Measurements from ENCODE around the gene DPM1.

DPM1 gene

GRCh38 chr20:50958615-50959542 is 547 bp upstream of the DPM1 start, which contains the start of gene MOCS3:
MOCS3 (plus strand) TSS chr20:50958818; CDS start chr20:50958843, 25 bp downstream.
- H2BK15ac ChIP-seq (ENCODE audit: low read depth, poor library complexity, severe bottlenecking), result peak within 1 kb of the TSS; percentile 64
- H3K79me1 ChIP-seq (replicated peaks; ENCODE audit: low read length, poor library complexity, severe bottlenecking), result peaks cover 21% of the 10 kb centered on the region
- peak within 1 kb of the TSS in 1 of 2 experiments; percentile 83 for H3K14ac ChIP-seq (ENCODE audit: low read length in 2 of 2)
- H3K23ac ChIP-seq (ENCODE audit: low read length in 2 of 2), result peak within 1 kb of the TSS; percentile 85 to 99
- H3K27ac ChIP-seq (ENCODE audit: low read length, poor library complexity, severe bottlenecking), result peak within 1 kb of the TSS; percentile 70
- H2BK5ac ChIP-seq (ENCODE audit: low read depth, low read length, poor library complexity, severe bottlenecking), result peak within 1 kb of the TSS; percentile 53
- H4K8ac ChIP-seq (ENCODE audit: low read length), result peak within 1 kb of the TSS; percentile 96
- H3K9me3 ChIP-seq (ENCODE audit: control insufficient read depth, low read length), result peaks cover 6% of the 10 kb centered on the region
- no peak within 1 kb of the TSS for H2BK12ac ChIP-seq (ENCODE audit: low read length in 2 of 2)
- peaks cover 17% of the 10 kb centered on the region for H3K4me1 ChIP-seq (ENCODE audit: control insufficient read depth, insufficient read depth, low read depth, low read length)
- WGBS, result 10% methylated on average over 63 of the region's 67 CpGs
- no peaks in the 10 kb centered on the region for H3K27me3 ChIP-seq (ENCODE audit: control insufficient read depth in 1 of 2, insufficient read depth in 1 of 2, low read length in 2 of 2)
- H2AFZ ChIP-seq (ENCODE audit: low read depth, low read length), result peak within 1 kb of the TSS; percentile 83
- H3K4me2 ChIP-seq (ENCODE audit: low read length, poor library complexity, severe bottlenecking), result peak within 1 kb of the TSS; percentile 98
- peak within 1 kb of the TSS; percentile 73 for H4K91ac ChIP-seq (ENCODE audit: low read length)
- H3K18ac ChIP-seq (ENCODE audit: low read depth in 1 of 2, low read length in 2 of 2), result peak within 1 kb of the TSS; percentile 67 to 92
- H3K4me3 ChIP-seq (ENCODE audit: insufficient read depth in 1 of 2, low read depth in 1 of 2, low read length in 2 of 2), result peak within 1 kb of the TSS; percentile 95 to 97
- DNase-seq, result peak; percentile 97
- H3K4ac ChIP-seq (ENCODE audit: low read depth in 1 of 2, low read length in 2 of 2), result peak within 1 kb of the TSS; percentile 89 to 96
- peaks cover 0 to 42% of the 10 kb centered on the region in 2 experiments for H3K36me3 ChIP-seq (ENCODE audit: control insufficient read depth in 1 of 2, insufficient read depth in 2 of 2, low read depth in 1 of 2, low read length in 2 of 2)
- H3K9ac ChIP-seq (ENCODE audit: low read length), result peak within 1 kb of the TSS; percentile 97
- no peak within 1 kb of the TSS for H2BK120ac ChIP-seq (ENCODE audit: low read depth, low read length)
- H2AK5ac ChIP-seq (ENCODE audit: low read length, severe bottlenecking), result no peak within 1 kb of the TSS

- no peak overlapping the region for H2AK5ac ChIP-seq (ENCODE audit: low read length, severe bottlenecking)
- H2BK12ac ChIP-seq (ENCODE audit: low read length in 2 of 2), result no peak overlapping the region
- H3K79me1 ChIP-seq (replicated peaks; ENCODE audit: low read length, poor library complexity, severe bottlenecking), result peaks cover 23% of the 10 kb centered on the region
- H2AFZ ChIP-seq (ENCODE audit: low read depth, low read length), result no peak overlapping the region
- H3K23ac ChIP-seq (ENCODE audit: low read length in 2 of 2), result no peak overlapping the region
- H3K27ac ChIP-seq (ENCODE audit: low read length, poor library complexity, severe bottlenecking), result no peak overlapping the region
- H4K8ac ChIP-seq (ENCODE audit: low read length), result no peak overlapping the region
- no peak overlapping the region for H3K18ac ChIP-seq (ENCODE audit: low read depth in 1 of 2, low read length in 2 of 2)
- DNase-seq, result peak; percentile 51
- no peak overlapping the region for H2BK120ac ChIP-seq (ENCODE audit: low read depth, low read length)
- peak overlapping the region in 1 of 2 experiments; percentile 97 for H3K4me3 ChIP-seq (ENCODE audit: insufficient read depth in 1 of 2, low read depth in 1 of 2, low read length in 2 of 2)
- H3K36me3 ChIP-seq (ENCODE audit: control insufficient read depth in 1 of 2, insufficient read depth in 2 of 2, low read depth in 1 of 2, low read length in 2 of 2), result peaks cover 0 to 52% of the 10 kb centered on the region in 2 experiments
- peak overlapping the region; percentile 72 for H3K4me2 ChIP-seq (ENCODE audit: low read length, poor library complexity, severe bottlenecking)
- H3K9me3 ChIP-seq (ENCODE audit: control insufficient read depth, low read length), result peaks cover 6% of the 10 kb centered on the region
- peaks cover 17% of the 10 kb centered on the region for H3K4me1 ChIP-seq (ENCODE audit: control insufficient read depth, insufficient read depth, low read depth, low read length)
- WGBS, result 23% methylated on average over 6 of the region's 7 CpGs
- H3K27me3 ChIP-seq (ENCODE audit: control insufficient read depth in 1 of 2, insufficient read depth in 1 of 2, low read length in 2 of 2), result no peaks in the 10 kb centered on the region
- no peak overlapping the region for H3K4ac ChIP-seq (ENCODE audit: low read depth in 1 of 2, low read length in 2 of 2)
- no peak overlapping the region for H4K91ac ChIP-seq (ENCODE audit: low read length)
- no peak overlapping the region for H2BK5ac ChIP-seq (ENCODE audit: low read depth, low read length, poor library complexity, severe bottlenecking)
- H3K9ac ChIP-seq (ENCODE audit: low read length), result peak overlapping the region; percentile 97
- no peak overlapping the region for H2BK15ac ChIP-seq (ENCODE audit: low read depth, poor library complexity, severe bottlenecking)
- H3K14ac ChIP-seq (ENCODE audit: low read length in 2 of 2), result no peak overlapping the region
Measured at GRCh38 chr20:50957276-50957675, 1.1 kb downstream of the DPM1 start.

- Histone ChIP-seq H2BK120ac (ENCODE audit: low read depth, low read length) (no peak overlapping the region), H3K18ac (ENCODE audit: low read depth in 1 of 2, low read length in 2 of 2) (no peak overlapping the region), H3K4ac (ENCODE audit: low read depth in 1 of 2, low read length in 2 of 2) (no peak overlapping the region), H2BK5ac (ENCODE audit: low read depth, low read length, poor library complexity, severe bottlenecking) (no peak overlapping the region), H2AFZ (ENCODE audit: low read depth, low read length) (no peak overlapping the region), H4K8ac (ENCODE audit: low read length) (no peak overlapping the region), H3K4me3 (ENCODE audit: insufficient read depth in 1 of 2, low read depth in 1 of 2, low read length in 2 of 2) (no peak overlapping the region), H2AK5ac (ENCODE audit: low read length, severe bottlenecking) (no peak overlapping the region), H3K23ac (ENCODE audit: low read length in 2 of 2) (no peak overlapping the region), H2BK15ac (ENCODE audit: low read depth, poor library complexity, severe bottlenecking) (no peak overlapping the region), H3K9me3 (ENCODE audit: control insufficient read depth, low read length) (no peaks in the 10 kb centered on the region), H3K27me3 (ENCODE audit: control insufficient read depth in 1 of 2, insufficient read depth in 1 of 2, low read length in 2 of 2) (no peaks in the 10 kb centered on the region), H3K14ac (ENCODE audit: low read length in 2 of 2) (no peak overlapping the region), H3K27ac (ENCODE audit: low read length, poor library complexity, severe bottlenecking) (no peak overlapping the region), H3K9ac (ENCODE audit: low read length) (no peak overlapping the region), H3K79me1 (replicated peaks; ENCODE audit: low read length, poor library complexity, severe bottlenecking) (peaks cover 10% of the 10 kb centered on the region), H3K4me1 (ENCODE audit: control insufficient read depth, insufficient read depth, low read depth, low read length) (peaks cover 5% of the 10 kb centered on the region), H3K36me3 (ENCODE audit: control insufficient read depth in 1 of 2, insufficient read depth in 2 of 2, low read depth in 1 of 2, low read length in 2 of 2) (peaks cover 7 to 61% of the 10 kb centered on the region in 2 experiments), H4K91ac (ENCODE audit: low read length) (no peak overlapping the region), H3K4me2 (ENCODE audit: low read length, poor library complexity, severe bottlenecking) (no peak overlapping the region), H2BK12ac (ENCODE audit: low read length in 2 of 2) (no peak overlapping the region)
- DNase-seq, result no peak
Measured at GRCh38 chr20:50953821-50954220, 4.5 kb downstream of the DPM1 start.

GRCh38 chr20:50953196-50953595 is 5.1 kb downstream of the DPM1 start:
- no peak overlapping the region for H3K9ac ChIP-seq (ENCODE audit: low read length)
- peaks cover 5% of the 10 kb centered on the region for H3K4me1 ChIP-seq (ENCODE audit: control insufficient read depth, insufficient read depth, low read depth, low read length)
- H3K4me3 ChIP-seq (ENCODE audit: insufficient read depth in 1 of 2, low read depth in 1 of 2, low read length in 2 of 2), result no peak overlapping the region
- H3K4ac ChIP-seq (ENCODE audit: low read depth in 1 of 2, low read length in 2 of 2), result no peak overlapping the region
- no peak overlapping the region for H3K14ac ChIP-seq (ENCODE audit: low read length in 2 of 2)
- H2BK15ac ChIP-seq (ENCODE audit: low read depth, poor library complexity, severe bottlenecking), result no peak overlapping the region
- no peak overlapping the region for H2AFZ ChIP-seq (ENCODE audit: low read depth, low read length)
- no peak overlapping the region for H3K27ac ChIP-seq (ENCODE audit: low read length, poor library complexity, severe bottlenecking)
- no peaks in the 10 kb centered on the region for H3K27me3 ChIP-seq (ENCODE audit: control insufficient read depth in 1 of 2, insufficient read depth in 1 of 2, low read length in 2 of 2)
- no peak overlapping the region for H2BK120ac ChIP-seq (ENCODE audit: low read depth, low read length)
- no peak for DNase-seq
- H3K18ac ChIP-seq (ENCODE audit: low read depth in 1 of 2, low read length in 2 of 2), result no peak overlapping the region
- H3K4me2 ChIP-seq (ENCODE audit: low read length, poor library complexity, severe bottlenecking), result no peak overlapping the region
- no peak overlapping the region for H2AK5ac ChIP-seq (ENCODE audit: low read length, severe bottlenecking)
- peaks cover 11% of the 10 kb centered on the region for H3K79me1 ChIP-seq (replicated peaks; ENCODE audit: low read length, poor library complexity, severe bottlenecking)
- H3K36me3 ChIP-seq (ENCODE audit: control insufficient read depth in 1 of 2, insufficient read depth in 2 of 2, low read depth in 1 of 2, low read length in 2 of 2), result peaks cover 8 to 66% of the 10 kb centered on the region in 2 experiments
- no peak overlapping the region for H3K23ac ChIP-seq (ENCODE audit: low read length in 2 of 2)
- H4K8ac ChIP-seq (ENCODE audit: low read length), result no peak overlapping the region
- no peak overlapping the region for H2BK5ac ChIP-seq (ENCODE audit: low read depth, low read length, poor library complexity, severe bottlenecking)
- no peak overlapping the region for H2BK12ac ChIP-seq (ENCODE audit: low read length in 2 of 2)
- no peak overlapping the region for H4K91ac ChIP-seq (ENCODE audit: low read length)
- H3K9me3 ChIP-seq (ENCODE audit: control insufficient read depth, low read length), result no peaks in the 10 kb centered on the region
- 100% methylated on average over 1 of the region's 2 CpGs for WGBS
